Fibroblast of the aortic adventitia (primary cell): ENCODE results near the gene BEST2. TPM values are rescaled to one million over a fixed set of nuclear protein-coding genes. Genes with fewer than 3 reads are reported as not detected.
"Not testable (repeated sequence)": the region's sequence is repeated elsewhere in the genome, so short reads cannot be mapped to it uniquely, and the experiment has no call there.

ENCODE experiments used
- DNase-seq: peaks from one replicate; pipeline ENCODE4 v3.0.0-alpha.2; 2010; ENCODE audit warnings: low read depth
- H3K4me3 ChIP-seq: 2 replicates; pipeline ENCODE4 v1.5.1; 2011; ENCODE audit warnings: low read depth, mild to moderate bottlenecking, control low read depth, low read length, moderate library complexity
- total RNA-seq: library from RNA; depleted of rRNA; stranded (reverse); fragments of >200 nt; gene quantifications from 2 replicates; pipeline ENCODE4 v1.2.3, GENCODE V29; 2012; ENCODE audit warnings: low replicate concordance
- TF ChIP-seq, protein P1 (sequence below): IDR thresholded peaks from 2 replicates; pipeline ENCODE4 v1.5.1; 2011; ENCODE audit warnings: mild to moderate bottlenecking, low read length, control low read depth, inconsistent platforms; ENCODE audit not compliant: insufficient read depth

BEST2 gene
- total RNA-seq, 1 donor, result not detected

DNA sequence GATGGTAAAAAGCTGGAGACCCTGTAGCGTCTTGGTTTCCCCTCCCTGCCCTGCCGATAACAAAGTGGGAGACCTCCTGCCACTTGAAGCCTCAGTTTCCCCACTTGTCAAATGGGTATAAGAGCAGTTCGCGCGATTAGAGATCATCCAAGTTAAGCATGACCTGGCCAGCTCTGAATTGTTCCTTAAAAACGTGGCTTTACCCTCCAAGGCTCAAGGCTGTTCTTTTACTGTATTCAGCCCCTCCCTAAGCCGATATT, 28.3 kb upstream of the BEST2 start:
- no peak for DNase-seq
- H3K4me3 ChIP-seq, result peak overlapping the region; percentile 84
- TF ChIP-seq, protein P1, sequence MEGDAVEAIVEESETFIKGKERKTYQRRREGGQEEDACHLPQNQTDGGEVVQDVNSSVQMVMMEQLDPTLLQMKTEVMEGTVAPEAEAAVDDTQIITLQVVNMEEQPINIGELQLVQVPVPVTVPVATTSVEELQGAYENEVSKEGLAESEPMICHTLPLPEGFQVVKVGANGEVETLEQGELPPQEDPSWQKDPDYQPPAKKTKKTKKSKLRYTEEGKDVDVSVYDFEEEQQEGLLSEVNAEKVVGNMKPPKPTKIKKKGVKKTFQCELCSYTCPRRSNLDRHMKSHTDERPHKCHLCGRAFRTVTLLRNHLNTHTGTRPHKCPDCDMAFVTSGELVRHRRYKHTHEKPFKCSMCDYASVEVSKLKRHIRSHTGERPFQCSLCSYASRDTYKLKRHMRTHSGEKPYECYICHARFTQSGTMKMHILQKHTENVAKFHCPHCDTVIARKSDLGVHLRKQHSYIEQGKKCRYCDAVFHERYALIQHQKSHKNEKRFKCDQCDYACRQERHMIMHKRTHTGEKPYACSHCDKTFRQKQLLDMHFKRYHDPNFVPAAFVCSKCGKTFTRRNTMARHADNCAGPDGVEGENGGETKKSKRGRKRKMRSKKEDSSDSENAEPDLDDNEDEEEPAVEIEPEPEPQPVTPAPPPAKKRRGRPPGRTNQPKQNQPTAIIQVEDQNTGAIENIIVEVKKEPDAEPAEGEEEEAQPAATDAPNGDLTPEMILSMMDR, result no peak

DNA sequence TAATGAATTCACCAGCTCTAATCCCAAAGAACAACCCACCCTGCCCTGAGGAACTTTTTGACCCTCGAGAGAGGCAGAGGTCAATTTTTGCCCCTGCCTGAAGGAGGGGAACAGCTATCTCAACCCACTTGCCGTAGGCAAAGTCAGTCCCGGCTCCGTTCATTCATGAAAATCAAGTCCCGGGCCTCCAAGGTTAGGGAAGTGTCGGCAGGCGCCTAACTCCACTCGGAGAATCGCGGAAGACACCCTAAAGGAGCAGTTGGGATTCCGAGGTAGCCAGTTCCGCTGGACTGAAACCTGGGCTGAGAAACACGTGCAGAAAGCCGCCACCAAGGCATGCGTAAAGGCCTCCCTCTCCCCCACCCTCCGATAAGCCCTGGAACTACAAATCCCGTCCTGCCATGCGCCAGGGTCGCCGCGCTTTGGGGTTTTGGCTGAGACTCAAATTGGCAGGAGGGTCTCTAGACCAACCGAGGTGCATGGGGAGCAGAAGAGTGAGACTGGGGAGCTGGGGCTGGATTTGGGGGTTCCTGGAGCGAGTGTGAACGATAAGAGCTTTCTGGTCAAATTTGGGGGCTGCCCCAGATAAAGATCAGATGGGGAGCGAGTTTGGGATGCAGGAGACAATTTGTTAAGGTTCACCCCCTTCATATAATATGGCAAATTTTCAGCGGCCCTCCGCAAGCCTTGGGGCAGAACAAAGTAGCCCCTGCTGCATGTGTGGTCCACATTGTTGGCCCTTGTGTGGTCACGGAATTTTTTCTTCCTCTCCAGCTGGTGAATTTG, 27.8 kb upstream of the BEST2 start, which contains the start of gene TNPO2:
Gene TNPO2 (minus strand): TSS at position 292 of the 786 bp plus-strand sequence. CDS start 2,955 bp downstream, outside the sequence.
- peak; percentile 57 for DNase-seq
- H3K4me3 ChIP-seq, result peak within 1 kb of the TSS; percentile 84
- TF ChIP-seq, protein P1, result no peak

DNA sequence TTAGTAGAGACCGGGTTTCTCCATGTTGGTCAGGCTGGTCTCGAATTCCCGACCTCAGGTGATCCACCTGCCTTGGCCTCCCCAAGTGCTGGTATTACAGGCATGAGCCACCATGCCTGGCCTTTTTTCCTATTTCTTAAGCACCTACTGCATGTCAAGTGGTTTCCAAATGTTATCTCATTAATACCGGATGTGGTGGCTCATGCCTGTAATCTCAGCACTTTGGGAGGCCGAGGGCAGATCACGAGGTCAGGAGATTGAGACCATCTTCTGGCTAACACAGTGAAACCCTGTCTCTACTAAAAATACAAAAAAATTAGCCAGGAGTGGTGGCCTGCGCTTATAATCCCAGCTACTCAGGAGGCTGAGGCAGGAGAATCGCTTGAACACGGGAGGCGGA, 26.0 kb upstream of the BEST2 start:
- DNase-seq, result not testable (repeated sequence)

DNA sequence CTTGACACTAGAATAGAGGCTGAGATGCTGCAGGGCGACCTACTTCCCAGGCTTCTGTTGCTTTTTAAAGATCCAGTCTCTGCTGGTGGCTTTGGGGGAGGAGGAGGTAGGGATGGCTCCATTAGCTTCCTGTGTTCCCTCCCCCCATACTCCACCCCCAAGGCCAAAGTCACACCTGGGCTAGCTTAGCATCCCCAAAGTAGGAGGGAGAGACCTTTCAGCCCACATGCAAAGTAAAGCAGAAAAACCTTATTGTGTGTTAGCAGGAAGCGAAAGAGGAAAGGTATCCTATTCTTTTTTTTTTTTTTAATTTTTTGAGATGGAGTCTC, 24.6 kb upstream of the BEST2 start:
- H3K4me3 ChIP-seq, result no peak overlapping the region
- DNase-seq, result no peak
- TF ChIP-seq, protein P1, result no peak

More for the DNA sequence above, 26.0 kb upstream of the BEST2 start:
- not testable (repeated sequence) for H3K4me3 ChIP-seq

DNA sequence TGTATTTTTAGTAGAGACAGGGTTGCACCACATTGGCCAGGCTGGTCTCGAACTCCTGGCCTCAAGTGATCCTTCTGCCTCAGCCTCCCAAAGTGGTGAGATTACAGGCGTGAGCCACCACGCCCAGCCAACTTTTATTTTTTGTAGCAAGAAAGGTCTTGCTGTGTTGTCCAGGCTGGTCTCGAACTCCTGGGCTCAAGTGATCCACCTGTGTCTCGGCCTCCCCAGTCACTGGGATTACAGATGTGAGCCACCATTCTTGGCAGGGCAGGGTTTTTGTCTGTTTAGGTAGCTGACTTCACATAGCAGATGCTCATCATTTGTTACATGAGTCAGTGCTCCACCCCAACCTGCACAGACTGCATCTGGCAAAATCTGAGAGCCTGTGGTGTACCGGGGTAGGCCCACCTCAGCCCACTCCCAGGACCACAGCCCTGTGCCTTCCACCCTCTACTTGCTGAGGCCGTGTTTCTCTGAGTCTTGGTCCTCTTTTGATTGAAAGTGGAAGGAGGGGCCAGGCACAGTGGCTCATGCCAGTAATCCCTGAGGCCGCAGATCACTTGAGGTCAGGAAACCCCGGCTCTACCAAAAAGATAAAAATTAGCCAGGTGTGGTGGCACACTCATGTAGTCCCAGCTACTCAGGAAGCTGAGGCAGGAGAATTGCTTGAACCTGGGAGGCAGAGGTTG, 23.7 kb upstream of the BEST2 start:
- no peak overlapping the region for H3K4me3 ChIP-seq
- TF ChIP-seq, protein P1, result no peak
- no peak for DNase-seq

DNA sequence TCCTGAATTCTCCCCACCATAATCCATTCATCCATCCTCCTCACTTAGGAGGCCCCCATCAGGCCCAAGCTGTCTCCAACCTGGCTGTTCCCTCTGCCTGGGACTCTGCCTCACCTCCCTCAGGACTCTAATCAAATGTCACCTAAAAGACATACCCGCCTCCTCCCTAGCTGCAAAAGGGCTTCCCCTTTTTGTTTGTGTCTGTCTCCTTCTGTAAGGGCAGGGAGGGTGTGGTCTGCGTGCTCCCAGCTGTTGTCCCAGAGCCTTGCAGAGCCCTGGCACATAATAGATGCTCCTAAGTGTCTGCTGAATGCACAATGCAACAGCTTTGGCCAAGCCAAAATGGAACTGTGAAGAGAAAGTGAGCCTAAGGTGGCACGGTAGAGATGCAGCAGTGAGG, 21.5 kb upstream of the BEST2 start:
- TF ChIP-seq, protein P1, result no peak
- no peak overlapping the region for H3K4me3 ChIP-seq
- no peak for DNase-seq

DNA sequence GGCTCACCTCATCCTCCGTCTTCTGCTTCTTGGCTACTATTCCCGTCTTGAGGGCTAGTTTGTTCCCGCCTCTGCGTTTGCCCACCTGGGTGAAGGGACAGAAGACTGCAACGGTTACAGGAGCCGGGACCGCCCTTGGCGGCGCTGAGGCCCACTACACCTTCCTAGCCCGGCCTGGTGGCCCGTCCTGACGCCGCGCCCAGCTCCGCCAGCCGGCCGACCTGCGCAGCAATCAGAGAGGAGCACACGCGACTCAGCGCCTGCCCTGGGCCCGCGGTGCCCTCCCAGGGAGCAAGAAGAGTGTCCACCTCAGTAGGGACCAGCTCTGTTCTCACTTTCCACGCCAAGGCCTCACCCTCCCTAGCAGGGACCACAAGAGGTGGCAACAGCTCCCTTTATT, 20.3 kb upstream of the BEST2 start:
- no peak for DNase-seq
- H3K4me3 ChIP-seq, result no peak overlapping the region
- TF ChIP-seq, protein P1, result no peak
